Epithelial cell of prostate (primary cell): ENCODE data around the gene SVEP1.
A peak's percentile ranks its signal among the peaks of the same experiment; 100 is the strongest.
"Not testable (repeated sequence)": the region's sequence is repeated elsewhere in the genome, so short reads cannot be mapped to it uniquely, and the experiment has no call there.

Experiments used
- DNase-seq: peaks from one replicate; pipeline ENCODE4 v3.0.0-alpha.2; 2011; ENCODE audit warnings: low read depth, low spot score
- H3K27ac ChIP-seq: fragments of 450-650 bp; 2 replicates; pipeline ENCODE4 v1.5.1; 2017; ENCODE audit warnings: mild to moderate bottlenecking

Gene SVEP1

GRCh38 chr9:110531776-110532175, 47.8 kb downstream of the SVEP1 start:
- no peak for DNase-seq
- no peak overlapping the region for H3K27ac ChIP-seq

DNA sequence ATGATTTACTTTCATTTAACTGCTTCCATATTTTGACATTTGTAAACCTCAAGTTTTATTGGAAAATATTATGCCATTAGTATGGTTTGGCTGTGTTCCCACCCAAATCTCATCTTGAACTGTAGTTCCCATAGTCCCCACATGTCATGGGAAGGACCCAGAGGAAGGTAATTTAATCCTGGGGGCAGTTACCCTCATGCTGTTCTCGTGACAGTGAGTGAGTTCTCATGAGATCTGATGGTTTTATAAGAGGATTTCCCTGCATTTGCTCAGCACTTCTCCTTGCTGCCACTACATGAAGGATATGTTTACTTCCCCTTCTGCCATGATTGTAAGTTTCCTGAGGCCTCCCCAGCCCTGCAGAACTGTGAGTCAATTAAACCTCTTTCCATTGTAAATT, 48.3 kb downstream of the SVEP1 start:
- not testable (repeated sequence) for DNase-seq, H3K27ac ChIP-seq

- no peak for DNase-seq
- no peak overlapping the region for H3K27ac ChIP-seq
Measured at GRCh38 chr9:110528645-110529044, 50.9 kb downstream of the SVEP1 start.

- no peak for DNase-seq
- no peak overlapping the region for H3K27ac ChIP-seq
Measured at GRCh38 chr9:110526426-110526825, 53.1 kb downstream of the SVEP1 start.

GRCh38 chr9:110521206-110521605, 58.3 kb downstream of the SVEP1 start:
- DNase-seq = peak; percentile 5
- peak overlapping the region; percentile 2 for H3K27ac ChIP-seq

- no peak overlapping the region for H3K27ac ChIP-seq
- no peak for DNase-seq
Measured at GRCh38 chr9:110520120-110520701, 59.3 kb downstream of the SVEP1 start.

GRCh38 chr9:110517483-110517882, 62.1 kb downstream of the SVEP1 start:
- no peak overlapping the region for H3K27ac ChIP-seq
- no peak for DNase-seq

DNA sequence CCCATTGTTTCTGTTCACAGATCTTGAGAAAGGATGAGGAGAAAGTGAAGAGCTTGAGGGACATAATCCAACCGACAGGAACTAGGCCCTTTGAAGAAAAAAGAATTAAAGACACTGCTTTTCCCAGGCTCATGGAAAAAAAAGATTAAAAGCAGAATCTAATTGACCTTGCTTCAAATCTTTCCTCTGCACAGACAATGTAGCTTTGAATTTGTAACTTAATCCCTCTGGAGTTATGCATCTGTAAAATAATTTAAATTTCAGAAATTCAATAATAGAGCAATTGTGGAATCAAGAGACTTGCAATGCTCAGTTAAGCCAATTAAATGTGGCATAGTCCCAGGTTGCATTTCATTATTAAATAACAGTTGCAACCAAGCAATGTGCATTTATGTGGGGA, 64.6 kb downstream of the SVEP1 start:
- no peak overlapping the region for H3K27ac ChIP-seq
- DNase-seq = no peak

GRCh38 chr9:110512817-110513216, 66.7 kb downstream of the SVEP1 start:
- H3K27ac ChIP-seq = no peak overlapping the region

GRCh38 chr9:110509792-110510191, 69.7 kb downstream of the SVEP1 start:
- H3K27ac ChIP-seq = no peak overlapping the region
- no peak for DNase-seq

More at GRCh38 chr9:110512817-110513216, 66.7 kb downstream of the SVEP1 start:
- DNase-seq = no peak

- no peak overlapping the region for H3K27ac ChIP-seq
- no peak for DNase-seq
Measured at GRCh38 chr9:110502842-110503241, 76.7 kb downstream of the SVEP1 start.

DNA sequence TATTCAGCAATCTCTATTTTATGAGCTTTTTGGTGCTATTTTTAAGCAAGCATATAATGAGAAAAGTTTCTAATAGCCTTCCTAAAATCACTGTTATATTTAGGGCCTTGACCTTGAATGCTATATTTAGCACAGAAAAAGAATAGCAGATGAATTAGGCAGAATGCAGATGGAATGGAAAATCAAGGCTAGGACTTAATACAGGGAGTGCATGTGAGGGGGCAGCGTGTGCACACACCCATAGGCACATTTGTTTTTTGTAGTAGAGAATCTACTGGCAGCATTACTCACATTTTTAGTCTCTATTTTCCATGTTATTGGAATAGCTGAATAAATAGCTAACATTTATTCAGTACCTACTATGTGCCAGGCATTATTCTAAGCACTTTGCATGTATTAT, 79.9 kb downstream of the SVEP1 start:
- no peak for DNase-seq
- no peak overlapping the region for H3K27ac ChIP-seq

DNA sequence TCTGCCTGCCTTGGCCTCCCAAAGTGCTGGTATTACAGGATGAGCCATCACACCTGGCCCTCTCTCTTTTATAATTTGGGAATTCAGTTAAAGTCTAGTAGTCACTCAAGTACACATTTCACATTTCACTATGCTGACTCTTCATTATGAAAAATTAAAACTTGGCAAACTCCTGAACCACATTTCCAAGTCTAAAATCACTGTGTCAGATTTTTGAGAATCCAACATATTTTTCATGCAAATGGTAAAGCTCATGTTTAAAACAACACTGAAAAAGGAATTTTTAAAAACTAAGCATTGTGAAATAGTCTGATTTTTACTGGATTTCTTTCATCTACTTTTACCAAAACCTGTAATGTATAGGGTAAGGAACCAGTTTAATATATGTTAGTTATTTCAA, 92.3 kb downstream of the SVEP1 start:
- H3K27ac ChIP-seq = no peak overlapping the region
- DNase-seq = no peak

GRCh38 chr9:110486218-110486617, 93.3 kb downstream of the SVEP1 start:
- DNase-seq = no peak
- H3K27ac ChIP-seq = no peak overlapping the region

GRCh38 chr9:110479481-110479880, 100.1 kb downstream of the SVEP1 start:
- no peak for DNase-seq
- H3K27ac ChIP-seq = no peak overlapping the region

GRCh38 chr9:110476251-110476650, 103.3 kb downstream of the SVEP1 start:
- no peak overlapping the region for H3K27ac ChIP-seq
- DNase-seq = no peak

GRCh38 chr9:110472111-110472510, 107.4 kb downstream of the SVEP1 start:
- no peak overlapping the region for H3K27ac ChIP-seq
- no peak for DNase-seq

DNA sequence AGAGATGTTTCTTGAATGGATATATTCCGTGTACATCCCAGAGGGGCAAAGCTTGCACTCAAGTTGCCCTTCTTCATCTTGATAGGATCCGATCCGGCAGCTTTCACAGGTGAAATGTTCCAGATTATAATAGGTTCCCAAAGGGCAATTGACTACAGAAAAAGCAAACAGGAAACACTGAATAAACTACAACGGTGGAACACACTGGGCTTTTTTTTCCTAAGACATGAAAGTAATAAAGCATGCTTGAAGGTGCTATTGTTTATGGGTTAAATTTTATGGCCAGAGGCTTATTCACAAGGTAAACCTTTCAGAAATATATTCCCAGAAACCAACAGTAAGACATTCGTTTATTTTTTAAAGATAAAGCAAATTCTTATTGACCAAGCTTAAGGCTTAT, 110.6 kb downstream of the SVEP1 start:
- no peak for DNase-seq
- no peak overlapping the region for H3K27ac ChIP-seq

- H3K27ac ChIP-seq = no peak overlapping the region
- no peak for DNase-seq
Measured at GRCh38 chr9:110465190-110465589, 114.4 kb downstream of the SVEP1 start.

GRCh38 chr9:110464321-110464720, 115.2 kb downstream of the SVEP1 start:
- DNase-seq = no peak
- no peak overlapping the region for H3K27ac ChIP-seq

GRCh38 chr9:110463499-110463898, 116.0 kb downstream of the SVEP1 start:
- DNase-seq = no peak
- H3K27ac ChIP-seq = no peak overlapping the region

DNA sequence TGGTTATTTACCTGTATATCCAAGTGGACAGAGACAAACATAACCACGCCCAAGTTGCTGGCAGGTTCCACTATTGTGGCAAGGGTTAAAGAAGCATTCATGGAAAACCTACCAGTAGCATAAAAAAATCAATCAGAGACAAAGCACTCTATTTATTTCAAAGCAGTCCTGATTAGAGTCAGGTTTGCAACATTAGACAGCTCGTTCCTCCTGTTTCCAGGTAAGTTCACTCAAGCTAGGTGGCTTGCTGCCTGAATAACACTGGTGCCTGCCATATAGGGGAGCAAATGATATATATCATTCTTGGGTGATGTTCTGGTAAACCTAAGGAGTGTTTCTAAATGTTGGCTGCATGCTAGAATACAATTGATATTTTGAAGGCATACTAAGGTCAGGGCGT, 122.3 kb downstream of the SVEP1 start:
- no peak for DNase-seq
- H3K27ac ChIP-seq = no peak overlapping the region

GRCh38 chr9:110456681-110457080, 122.9 kb downstream of the SVEP1 start:
- no peak for DNase-seq
- H3K27ac ChIP-seq = no peak overlapping the region
